GM19455 (cell line): ENCODE measurements around the gene HOXD1.

ENCODE experiments used
- ATAC-seq: cut with Tn5 transposase; IDR thresholded peaks from one replicate; pipeline ENCODE4 v1.9.1; 2021; ENCODE audit not compliant: unreplicated experiment

The HOXD1 gene

DNA sequence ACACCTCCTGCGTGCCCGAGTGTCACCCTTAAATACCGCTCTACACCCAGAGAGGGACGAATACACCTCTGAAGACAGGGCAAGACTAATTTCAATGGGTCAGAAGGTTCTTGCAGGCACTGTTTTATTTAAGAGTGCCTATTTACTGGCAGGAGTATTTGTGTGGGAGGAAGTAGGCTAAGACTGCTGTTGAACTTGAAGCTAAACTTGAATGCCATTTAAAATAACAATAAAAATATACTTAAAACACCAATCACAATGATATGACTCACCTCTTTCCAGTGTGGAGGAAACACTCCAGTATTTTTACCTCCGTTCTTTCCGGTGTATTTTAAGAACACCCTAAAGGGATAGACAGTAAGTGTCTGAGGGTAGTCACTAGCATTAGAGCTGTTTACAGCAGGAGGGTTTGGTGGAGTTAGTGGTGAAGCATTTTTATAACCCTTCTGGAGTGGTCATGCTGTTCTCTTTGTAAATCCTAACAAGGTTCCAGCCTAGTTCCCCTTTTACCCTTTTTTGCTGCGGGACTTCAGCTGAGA is 9.6 kb upstream of the HOXD1 start:
- ATAC-seq = no peak

- ATAC-seq = no peak
Measured at GRCh38 chr2:176181551-176181950, 6.9 kb upstream of the HOXD1 start.

DNA sequence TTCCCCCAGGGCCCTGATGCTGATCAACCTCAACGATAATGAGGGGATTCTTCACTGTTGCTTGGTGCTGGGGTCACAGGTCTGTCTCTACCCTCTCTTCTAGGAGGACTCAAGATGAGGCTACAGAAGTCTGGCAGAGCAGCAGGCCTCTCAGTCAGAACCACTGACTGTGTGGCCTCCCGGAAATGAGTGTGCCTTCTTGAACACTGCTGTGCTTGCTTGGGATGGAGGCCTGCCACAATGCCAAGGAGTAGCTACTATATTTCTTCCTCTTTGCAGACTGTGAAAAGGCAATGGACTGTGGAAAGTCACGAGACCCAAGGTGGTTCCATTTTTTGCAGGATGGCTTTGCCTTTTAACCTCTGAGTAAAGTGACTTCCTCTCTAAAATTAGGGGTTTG is 5.8 kb upstream of the HOXD1 start:
- ATAC-seq = no peak

DNA sequence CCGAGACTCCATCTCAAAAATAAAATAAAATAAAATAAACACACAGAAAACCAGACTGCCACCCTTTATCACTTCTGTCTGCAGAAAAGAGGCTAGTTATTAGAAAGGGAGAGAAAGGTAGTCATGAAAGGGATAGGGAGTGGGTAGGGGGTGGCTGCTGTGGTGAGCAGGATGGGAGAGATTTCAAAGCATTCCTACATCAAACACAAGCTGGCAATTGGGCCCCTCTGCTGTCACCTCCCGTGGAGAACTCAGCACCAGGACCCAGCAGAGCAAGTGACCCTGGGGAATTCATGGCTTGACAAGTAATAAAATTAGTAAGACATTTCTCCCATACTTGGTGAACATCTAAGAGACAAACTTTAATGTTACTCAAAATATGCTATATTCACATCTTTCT is 3.7 kb upstream of the HOXD1 start:
- ATAC-seq = no peak

- ATAC-seq = no peak
Measured at GRCh38 chr2:176186024-176186423, 2.4 kb upstream of the HOXD1 start.

DNA sequence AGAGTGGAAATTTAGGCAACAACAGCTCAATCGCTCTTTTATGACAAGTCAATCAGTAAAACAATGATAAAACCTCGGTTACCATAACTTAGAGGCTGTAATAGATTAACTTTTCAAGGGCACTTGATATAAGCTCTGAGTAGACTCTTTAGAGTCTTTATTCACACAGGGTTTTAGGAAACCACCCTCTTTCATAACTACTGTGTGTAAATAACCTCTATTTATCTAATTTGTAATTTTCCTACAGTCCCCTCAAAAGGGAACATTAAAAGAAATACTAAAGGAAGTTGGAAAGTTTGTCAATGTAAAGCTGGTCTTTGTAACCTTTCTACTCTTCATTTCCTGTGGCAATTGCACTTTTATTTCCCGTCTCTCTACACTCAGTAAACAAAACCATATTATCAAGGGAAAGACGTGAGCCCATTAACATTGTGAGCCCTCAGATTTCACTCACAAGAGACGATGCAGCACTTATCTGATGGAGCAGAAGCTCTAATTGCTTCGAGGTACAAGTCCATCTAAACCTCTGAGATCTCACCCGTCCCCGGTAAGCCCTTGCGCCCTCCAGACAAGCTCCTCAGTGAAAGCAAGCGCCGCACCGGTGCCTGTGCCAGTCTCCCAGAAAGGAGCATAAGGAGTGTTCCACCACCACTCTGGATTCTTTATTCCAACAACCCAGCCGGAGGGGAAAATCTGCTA is 1.1 kb upstream of the HOXD1 start:
- ATAC-seq = no peak

- ATAC-seq = peak; percentile 30
Measured at GRCh38 chr2:176188774-176189680, 559 bp downstream of the HOXD1 start.

- no peak for ATAC-seq
Measured at GRCh38 chr2:176189681-176190641, 1.5 kb downstream of the HOXD1 start.

- ATAC-seq = no peak
Measured at GRCh38 chr2:176192351-176192750, 3.9 kb downstream of the HOXD1 start.

- ATAC-seq = no peak
Measured at GRCh38 chr2:176193048-176193447, 4.6 kb downstream of the HOXD1 start.

DNA sequence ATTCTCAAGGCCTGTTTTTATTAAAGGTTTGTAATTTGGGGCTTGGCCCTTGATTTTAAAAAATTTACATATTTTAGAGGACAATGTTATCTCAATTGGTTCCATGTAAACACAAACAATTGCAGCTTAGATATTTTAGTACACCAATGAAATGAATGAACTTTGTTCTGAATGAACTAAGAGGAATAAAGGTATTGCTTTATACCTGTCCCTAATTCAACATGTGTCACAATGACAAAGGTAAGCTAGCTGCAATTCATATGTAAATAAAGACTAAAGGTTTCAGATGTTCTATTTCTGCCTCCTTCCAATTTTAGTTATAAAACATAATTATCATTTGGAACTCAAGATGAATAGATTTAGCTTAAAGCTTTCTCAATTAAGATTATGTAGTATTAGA is 11.4 kb downstream of the HOXD1 start:
- ATAC-seq = no peak

DNA sequence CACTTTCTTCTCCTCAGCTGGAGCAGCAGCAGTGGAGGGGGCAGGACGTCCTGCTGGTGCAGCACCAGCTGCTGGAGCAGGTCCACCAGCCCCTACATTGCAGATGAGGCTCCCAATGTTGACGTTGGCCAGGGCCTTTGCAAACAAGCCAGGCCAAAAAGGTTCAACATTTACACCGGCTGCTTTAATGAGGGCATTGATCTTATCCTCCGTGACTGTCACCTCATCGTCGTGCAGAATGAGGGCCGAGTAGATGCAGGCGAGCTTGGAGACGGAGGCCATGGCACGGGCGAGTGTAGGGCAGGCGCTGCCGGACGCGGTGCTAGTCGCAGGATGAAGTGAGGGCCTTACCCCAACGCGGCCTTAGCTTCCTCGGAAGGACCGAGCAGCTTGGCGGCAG is 12.5 kb downstream of the HOXD1 start:
- ATAC-seq = no peak

- ATAC-seq = no peak
Measured at GRCh38 chr2:176202491-176202890, 14.0 kb downstream of the HOXD1 start.

- ATAC-seq = no peak
Measured at GRCh38 chr2:176205126-176205525, 16.7 kb downstream of the HOXD1 start.

GRCh38 chr2:176206136-176206535 is 17.7 kb downstream of the HOXD1 start:
- no peak for ATAC-seq

DNA sequence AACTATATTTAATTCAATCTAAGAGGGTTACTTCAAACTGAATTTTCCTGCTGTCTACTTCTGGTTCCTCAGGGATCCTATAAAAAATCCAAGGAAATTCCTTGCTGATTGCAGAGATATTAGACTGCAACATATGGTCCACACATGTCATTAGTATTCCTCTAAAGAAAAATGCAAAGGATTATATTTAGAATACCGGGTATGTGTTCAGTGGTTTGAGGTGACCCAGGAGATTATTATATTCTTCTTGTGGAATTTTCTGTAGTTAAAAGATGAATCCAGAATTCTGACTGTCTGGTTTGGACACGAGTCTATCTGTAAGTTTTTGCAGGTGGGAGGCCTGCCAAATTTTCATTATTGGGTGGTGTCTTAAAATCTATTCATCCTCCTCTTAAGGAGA is 18.2 kb downstream of the HOXD1 start:
- no peak for ATAC-seq

DNA sequence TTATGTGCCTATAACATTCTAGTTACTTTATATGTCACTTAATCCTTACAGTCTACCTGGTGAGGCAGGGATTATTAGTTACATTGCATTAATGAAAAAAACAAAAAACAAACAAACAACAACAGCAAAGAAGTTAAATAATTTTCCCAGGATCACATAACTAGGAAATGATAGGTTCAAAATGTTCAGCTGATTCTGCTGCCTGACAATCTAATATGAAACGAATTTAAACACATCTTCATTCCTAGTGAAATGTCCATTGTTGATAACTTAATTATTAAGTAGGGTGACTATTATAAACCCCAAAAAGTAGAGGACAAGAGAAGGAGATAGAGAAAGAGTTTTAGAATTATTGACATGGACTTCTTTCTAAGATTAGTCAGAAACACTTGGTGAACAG is 22.6 kb downstream of the HOXD1 start:
- ATAC-seq = no peak

- ATAC-seq = no peak
Measured at GRCh38 chr2:176212276-176212675, 23.8 kb downstream of the HOXD1 start.

DNA sequence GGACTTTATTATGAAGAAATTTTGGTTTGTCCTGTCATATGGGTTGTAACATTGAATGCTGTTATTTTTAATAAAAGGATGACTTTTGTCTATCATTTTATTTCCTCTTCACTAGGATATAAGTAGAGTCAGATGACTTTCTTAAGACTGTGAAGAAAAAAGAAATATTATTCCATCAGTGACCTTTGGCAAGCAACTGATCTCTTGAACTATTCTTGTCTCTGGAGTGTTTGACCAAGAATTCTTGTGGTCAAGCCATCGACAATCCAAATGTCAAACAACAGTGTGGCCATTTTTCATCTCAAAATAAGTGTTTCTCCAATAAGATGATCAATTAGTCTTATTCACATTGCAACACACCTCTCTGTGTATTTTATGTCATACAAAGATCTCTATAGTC is 24.9 kb downstream of the HOXD1 start:
- no peak for ATAC-seq

DNA sequence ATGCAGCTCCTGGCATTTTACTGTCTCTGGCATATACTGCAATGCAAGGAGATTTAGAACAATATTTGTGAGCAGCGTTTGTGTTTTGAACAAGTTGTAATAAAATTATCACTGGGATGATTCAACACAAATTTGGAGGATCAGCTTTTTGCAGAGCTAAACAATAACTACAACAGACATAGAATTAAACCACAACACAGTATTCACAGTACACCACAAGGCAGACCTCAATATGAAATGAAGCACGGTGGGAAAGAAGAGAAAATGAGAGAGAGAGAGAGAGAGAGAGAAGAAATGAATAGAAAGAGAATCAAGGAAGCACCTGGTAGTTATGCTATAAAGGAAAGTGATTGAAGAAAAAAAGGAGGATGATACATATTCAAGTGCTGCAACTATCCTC is 39.4 kb downstream of the HOXD1 start:
- ATAC-seq = no peak

- no peak for ATAC-seq
Measured at GRCh38 chr2:176234156-176234555, 45.7 kb downstream of the HOXD1 start.
